Right lobe of liver (tissue), 4 donors: ENCODE measurements around the gene NKD2.

Source experiments
- CTCF ChIP-seq, 4 donors: fragments of 200-600 bp in 3 of 4; fragments of 450-650 bp in 1 of 4; IDR thresholded peaks; one replicate each; pipeline versions ENCODE4 v1.5.1 to v1.8.0; 2016 to 2022; ENCODE audit warnings: antibody characterized with exemption in 4 of 4, mild to moderate bottlenecking in 2 of 4
- POLR2A ChIP-seq: fragments of 450-650 bp; IDR thresholded peaks from one replicate; pipeline ENCODE4 v1.6.1; 2017; ENCODE audit warnings: antibody characterized with exemption, mild to moderate bottlenecking
- donor health status: DM: no; HTN: no; CAD: no.
- donor health status: DM: no; HTN: no; CAD: no.
- donor health status: DM: no; HTN: yes; CAD: no.

DNA sequence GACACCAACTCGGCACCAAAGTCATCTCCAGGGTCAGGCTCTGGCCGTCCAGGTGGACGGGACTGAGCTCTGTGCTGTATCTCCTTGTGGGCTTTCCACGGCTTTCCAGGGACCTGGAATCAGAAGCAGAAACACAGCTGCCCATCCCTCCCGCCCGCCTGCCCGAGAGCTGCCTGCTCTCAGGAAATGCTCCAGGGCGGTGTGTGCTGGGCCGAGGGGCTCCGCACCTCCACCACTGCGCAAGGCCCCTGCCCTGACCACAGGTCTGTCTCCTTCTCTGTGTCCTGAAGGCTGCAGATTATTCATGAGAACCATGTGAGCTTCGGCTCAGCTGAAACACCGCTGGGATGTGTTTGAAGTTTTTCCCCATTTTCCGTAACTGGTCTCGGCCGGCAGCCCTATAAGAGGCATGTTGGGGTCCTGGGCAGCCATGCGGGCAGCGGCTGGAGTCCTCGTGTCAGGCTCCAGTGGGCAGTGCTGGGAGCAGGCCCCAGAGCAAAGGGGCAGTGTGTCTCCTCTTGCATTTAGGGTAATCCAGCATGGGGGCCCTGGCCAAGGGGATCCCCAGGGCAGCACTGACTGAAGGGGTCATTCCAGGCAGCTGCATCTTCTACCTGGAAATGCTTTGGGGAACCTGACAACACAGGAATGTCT lies 22.8 kb downstream of the NKD2 start:
- TF ChIP-seq POLR2A, result no peak
- no peak for TF ChIP-seq CTCF (IDR thresholded peaks at IDR 0.05)
